ENCODE measurements around the gene UQCRC2. TPM values are rescaled to one million over a fixed set of nuclear protein-coding genes. Genes with fewer than 3 reads are reported as not detected.

Gene UQCRC2
- total and polyA plus RNA-seq, 10 of the 15 experiments (the other 5 are each of a cell fraction or from before 2014, with no cell fraction given), result 256 to 563 (median 327) TPM

GRCh38 chr16:21952040-21952792 is 945 bp upstream of the UQCRC2 start (continued):
- TF ChIP-seq, protein P1, sequence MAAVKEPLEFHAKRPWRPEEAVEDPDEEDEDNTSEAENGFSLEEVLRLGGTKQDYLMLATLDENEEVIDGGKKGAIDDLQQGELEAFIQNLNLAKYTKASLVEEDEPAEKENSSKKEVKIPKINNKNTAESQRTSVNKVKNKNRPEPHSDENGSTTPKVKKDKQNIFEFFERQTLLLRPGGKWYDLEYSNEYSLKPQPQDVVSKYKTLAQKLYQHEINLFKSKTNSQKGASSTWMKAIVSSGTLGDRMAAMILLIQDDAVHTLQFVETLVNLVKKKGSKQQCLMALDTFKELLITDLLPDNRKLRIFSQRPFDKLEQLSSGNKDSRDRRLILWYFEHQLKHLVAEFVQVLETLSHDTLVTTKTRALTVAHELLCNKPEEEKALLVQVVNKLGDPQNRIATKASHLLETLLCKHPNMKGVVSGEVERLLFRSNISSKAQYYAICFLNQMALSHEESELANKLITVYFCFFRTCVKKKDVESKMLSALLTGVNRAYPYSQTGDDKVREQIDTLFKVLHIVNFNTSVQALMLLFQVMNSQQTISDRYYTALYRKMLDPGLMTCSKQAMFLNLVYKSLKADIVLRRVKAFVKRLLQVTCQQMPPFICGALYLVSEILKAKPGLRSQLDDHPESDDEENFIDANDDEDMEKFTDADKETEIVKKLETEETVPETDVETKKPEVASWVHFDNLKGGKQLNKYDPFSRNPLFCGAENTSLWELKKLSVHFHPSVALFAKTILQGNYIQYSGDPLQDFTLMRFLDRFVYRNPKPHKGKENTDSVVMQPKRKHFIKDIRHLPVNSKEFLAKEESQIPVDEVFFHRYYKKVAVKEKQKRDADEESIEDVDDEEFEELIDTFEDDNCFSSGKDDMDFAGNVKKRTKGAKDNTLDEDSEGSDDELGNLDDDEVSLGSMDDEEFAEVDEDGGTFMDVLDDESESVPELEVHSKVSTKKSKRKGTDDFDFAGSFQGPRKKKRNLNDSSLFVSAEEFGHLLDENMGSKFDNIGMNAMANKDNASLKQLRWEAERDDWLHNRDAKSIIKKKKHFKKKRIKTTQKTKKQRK (IDR thresholded peaks at IDR 0.05; ENCODE audit: low read depth, low read length), result no peak
- no peak for TF ChIP-seq BCL3 (IDR thresholded peaks at IDR 0.05; ENCODE audit: borderline replicate concordance, insufficient read depth, low read depth, low read length, poor library complexity, severe bottlenecking)
- TF ChIP-seq TAF1 (IDR thresholded peaks at IDR 0.05; ENCODE audit: borderline replicate concordance, low read depth, low read length), result no peak
- TF ChIP-seq HDAC6 (IDR thresholded peaks at IDR 0.05; ENCODE audit: unreplicated experiment), result no peak
- TF ChIP-seq NR2C2 (IDR thresholded peaks at IDR 0.05; ENCODE audit: borderline replicate concordance, control insufficient read depth, insufficient read length, low read depth), result no peak
- TF ChIP-seq SMAD1 (IDR thresholded peaks at IDR 0.05; ENCODE audit: low read depth, partially characterized antibody), result peak; percentile 56
- no peak for TF ChIP-seq CHD2 (IDR thresholded peaks at IDR 0.05; ENCODE audit: borderline replicate concordance, low read depth, low read length)
- TF ChIP-seq MTA2 (IDR thresholded peaks at IDR 0.05; ENCODE audit: low read depth), result no peak
- TF ChIP-seq CBFB (IDR thresholded peaks at IDR 0.05; ENCODE audit: low read depth), result no peak
- TF ChIP-seq TCF12 (IDR thresholded peaks at IDR 0.05; ENCODE audit: low read depth, low read length), result no peak
- no peak for TF ChIP-seq MYC (IDR thresholded peaks at IDR 0.05; ENCODE audit: insufficient read depth, insufficient read length, insufficient replicate concordance, low read length, severe bottlenecking)
- no peak for TF ChIP-seq ZNF207 (IDR thresholded peaks at IDR 0.05; ENCODE audit: borderline replicate concordance)
- TF ChIP-seq PRDM15 (CRISPR knock-in tag; IDR thresholded peaks at IDR 0.05), result peak; percentile 84
- no peak for TF ChIP-seq RB1 (IDR thresholded peaks at IDR 0.05; ENCODE audit: borderline replicate concordance)
- TF ChIP-seq HDGF (IDR thresholded peaks at IDR 0.05), result no peak
- no peak for TF ChIP-seq FOXK2 (IDR thresholded peaks at IDR 0.05)
- TF ChIP-seq, protein P2, sequence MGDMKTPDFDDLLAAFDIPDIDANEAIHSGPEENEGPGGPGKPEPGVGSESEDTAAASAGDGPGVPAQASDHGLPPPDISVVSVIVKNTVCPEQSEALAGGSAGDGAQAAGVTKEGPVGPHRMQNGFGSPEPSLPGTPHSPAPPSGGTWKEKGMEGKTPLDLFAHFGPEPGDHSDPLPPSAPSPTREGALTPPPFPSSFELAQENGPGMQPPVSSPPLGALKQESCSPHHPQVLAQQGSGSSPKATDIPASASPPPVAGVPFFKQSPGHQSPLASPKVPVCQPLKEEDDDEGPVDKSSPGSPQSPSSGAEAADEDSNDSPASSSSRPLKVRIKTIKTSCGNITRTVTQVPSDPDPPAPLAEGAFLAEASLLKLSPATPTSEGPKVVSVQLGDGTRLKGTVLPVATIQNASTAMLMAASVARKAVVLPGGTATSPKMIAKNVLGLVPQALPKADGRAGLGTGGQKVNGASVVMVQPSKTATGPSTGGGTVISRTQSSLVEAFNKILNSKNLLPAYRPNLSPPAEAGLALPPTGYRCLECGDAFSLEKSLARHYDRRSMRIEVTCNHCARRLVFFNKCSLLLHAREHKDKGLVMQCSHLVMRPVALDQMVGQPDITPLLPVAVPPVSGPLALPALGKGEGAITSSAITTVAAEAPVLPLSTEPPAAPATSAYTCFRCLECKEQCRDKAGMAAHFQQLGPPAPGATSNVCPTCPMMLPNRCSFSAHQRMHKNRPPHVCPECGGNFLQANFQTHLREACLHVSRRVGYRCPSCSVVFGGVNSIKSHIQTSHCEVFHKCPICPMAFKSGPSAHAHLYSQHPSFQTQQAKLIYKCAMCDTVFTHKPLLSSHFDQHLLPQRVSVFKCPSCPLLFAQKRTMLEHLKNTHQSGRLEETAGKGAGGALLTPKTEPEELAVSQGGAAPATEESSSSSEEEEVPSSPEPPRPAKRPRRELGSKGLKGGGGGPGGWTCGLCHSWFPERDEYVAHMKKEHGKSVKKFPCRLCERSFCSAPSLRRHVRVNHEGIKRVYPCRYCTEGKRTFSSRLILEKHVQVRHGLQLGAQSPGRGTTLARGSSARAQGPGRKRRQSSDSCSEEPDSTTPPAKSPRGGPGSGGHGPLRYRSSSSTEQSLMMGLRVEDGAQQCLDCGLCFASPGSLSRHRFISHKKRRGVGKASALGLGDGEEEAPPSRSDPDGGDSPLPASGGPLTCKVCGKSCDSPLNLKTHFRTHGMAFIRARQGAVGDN (IDR thresholded peaks at IDR 0.05), result no peak
